ENCODE results near the gene CYP4F22.

The CYP4F22 gene

DNA sequence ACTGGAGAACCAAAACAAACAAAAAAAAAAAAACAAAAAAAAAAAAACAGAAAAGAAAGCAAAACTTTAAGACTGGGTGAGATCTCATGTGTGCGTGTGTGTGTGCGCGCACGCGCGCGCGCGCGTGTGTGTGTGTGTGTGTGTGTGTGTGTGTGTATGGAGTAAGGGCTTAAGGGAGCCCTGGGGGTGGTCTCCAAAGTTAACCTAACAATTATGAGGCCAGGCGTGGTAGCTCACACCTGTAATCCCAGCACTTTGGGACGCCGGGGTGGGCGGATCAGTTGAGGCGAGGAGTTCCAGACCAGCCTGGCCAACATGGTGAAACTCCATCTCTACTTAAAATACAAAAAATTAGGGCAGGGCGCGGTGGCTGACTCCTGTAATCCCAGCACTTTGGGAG lies 46.7 kb downstream of the CYP4F22 start:
- no peak overlapping the region for H3K27ac ChIP-seq (ENCODE audit: low read depth, low read length, poor library complexity, severe bottlenecking)
- H3K4me2 ChIP-seq (ENCODE audit: low read length), result no peak overlapping the region
- no peaks in the 10 kb centered on the region for H3K27me3 ChIP-seq (ENCODE audit: insufficient read depth, low read length)
- TF ChIP-seq EZH2 (IDR thresholded peaks at IDR 0.05; ENCODE audit: borderline replicate concordance, low read length), result no peak
- TF ChIP-seq, protein P1, sequence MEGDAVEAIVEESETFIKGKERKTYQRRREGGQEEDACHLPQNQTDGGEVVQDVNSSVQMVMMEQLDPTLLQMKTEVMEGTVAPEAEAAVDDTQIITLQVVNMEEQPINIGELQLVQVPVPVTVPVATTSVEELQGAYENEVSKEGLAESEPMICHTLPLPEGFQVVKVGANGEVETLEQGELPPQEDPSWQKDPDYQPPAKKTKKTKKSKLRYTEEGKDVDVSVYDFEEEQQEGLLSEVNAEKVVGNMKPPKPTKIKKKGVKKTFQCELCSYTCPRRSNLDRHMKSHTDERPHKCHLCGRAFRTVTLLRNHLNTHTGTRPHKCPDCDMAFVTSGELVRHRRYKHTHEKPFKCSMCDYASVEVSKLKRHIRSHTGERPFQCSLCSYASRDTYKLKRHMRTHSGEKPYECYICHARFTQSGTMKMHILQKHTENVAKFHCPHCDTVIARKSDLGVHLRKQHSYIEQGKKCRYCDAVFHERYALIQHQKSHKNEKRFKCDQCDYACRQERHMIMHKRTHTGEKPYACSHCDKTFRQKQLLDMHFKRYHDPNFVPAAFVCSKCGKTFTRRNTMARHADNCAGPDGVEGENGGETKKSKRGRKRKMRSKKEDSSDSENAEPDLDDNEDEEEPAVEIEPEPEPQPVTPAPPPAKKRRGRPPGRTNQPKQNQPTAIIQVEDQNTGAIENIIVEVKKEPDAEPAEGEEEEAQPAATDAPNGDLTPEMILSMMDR (IDR thresholded peaks at IDR 0.05; ENCODE audit: low read length), result no peak
- H3K9me2 ChIP-seq (ENCODE audit: low read depth, low read length), result no peaks in the 10 kb centered on the region
- no peaks in the 10 kb centered on the region for H3F3A ChIP-seq (ENCODE audit: insufficient read depth, low read length)
- no peaks in the 10 kb centered on the region for H3K9me3 ChIP-seq (ENCODE audit: low read length)
- H4K20me1 ChIP-seq (ENCODE audit: insufficient read depth, low read length), result no peaks in the 10 kb centered on the region
- no peak overlapping the region for H3K4me3 ChIP-seq (ENCODE audit: low read depth, low read length, poor library complexity, severe bottlenecking)
- H3K79me2 ChIP-seq (ENCODE audit: insufficient read depth, low read length), result no peaks in the 10 kb centered on the region
- H2AFZ ChIP-seq (ENCODE audit: low read length), result no peak overlapping the region
- H3K4me1 ChIP-seq (ENCODE audit: insufficient read depth, low read length, severe bottlenecking), result peaks cover 8% of the 10 kb centered on the region
- no peak overlapping the region for H3K9ac ChIP-seq (ENCODE audit: low read length)
- H3K36me3 ChIP-seq (ENCODE audit: insufficient read depth, low read length), result no peaks in the 10 kb centered on the region

DNA sequence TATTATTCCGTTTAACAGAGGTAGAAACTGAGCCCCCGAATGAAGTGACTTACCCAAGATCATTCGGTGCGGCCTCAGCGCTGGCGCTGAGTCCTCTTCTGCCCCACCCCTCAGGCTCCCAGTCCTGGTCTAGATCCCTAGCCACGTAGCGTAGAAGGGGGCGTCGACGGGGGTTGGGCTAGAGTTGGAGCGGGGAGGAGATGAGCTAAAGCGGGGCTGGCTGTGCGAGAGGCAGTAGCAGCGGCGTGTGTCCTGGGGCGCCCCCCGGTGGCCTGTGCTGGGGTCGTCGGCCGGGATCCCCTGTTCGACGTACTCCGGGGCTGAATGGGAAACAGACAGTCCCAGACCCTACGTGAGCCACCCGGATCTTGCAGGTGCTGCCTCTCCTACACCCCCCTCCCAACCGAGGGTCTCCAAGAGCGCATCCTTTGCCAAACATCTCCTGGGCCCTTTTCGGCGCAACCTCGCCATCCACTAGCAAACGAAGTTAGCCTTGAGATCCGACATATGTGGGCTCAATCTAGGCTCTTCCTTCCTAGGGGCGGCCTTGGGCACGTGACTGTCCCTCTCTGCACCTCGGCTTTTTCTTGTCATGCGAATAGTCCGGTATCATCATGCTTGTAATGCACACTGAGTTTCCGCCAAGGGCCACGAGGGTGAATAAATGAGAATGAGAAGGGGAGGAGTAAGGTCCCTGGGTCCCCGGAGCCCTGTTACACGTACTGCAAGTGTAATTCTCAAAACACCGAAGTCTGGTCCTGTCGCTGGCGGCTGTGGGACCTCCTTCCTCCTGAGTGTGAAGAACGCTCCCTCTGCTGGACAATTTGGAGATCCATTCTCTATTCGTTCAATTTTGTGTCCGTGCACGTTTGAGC lies 47.7 kb downstream of the CYP4F22 start:
- H3K4me3 ChIP-seq (ENCODE audit: low read depth, low read length, poor library complexity, severe bottlenecking), result peak overlapping the region; percentile 54
- TF ChIP-seq, protein P1 (IDR thresholded peaks at IDR 0.05; ENCODE audit: low read length), result peak; percentile 69
- no peak for TF ChIP-seq EZH2 (IDR thresholded peaks at IDR 0.05; ENCODE audit: borderline replicate concordance, low read length)
- no peaks in the 10 kb centered on the region for H3K27me3 ChIP-seq (ENCODE audit: insufficient read depth, low read length)
- no peaks in the 10 kb centered on the region for H3K9me2 ChIP-seq (ENCODE audit: low read depth, low read length)
- peak overlapping the region; percentile 73; the same call in 1 of the 2 replicates for H2AFZ ChIP-seq (ENCODE audit: low read length)
- no peaks in the 10 kb centered on the region for H3K36me3 ChIP-seq (ENCODE audit: insufficient read depth, low read length)
- H3K27ac ChIP-seq (ENCODE audit: low read depth, low read length, poor library complexity, severe bottlenecking), result no peak overlapping the region
- H4K20me1 ChIP-seq (ENCODE audit: insufficient read depth, low read length), result no peaks in the 10 kb centered on the region
- peak overlapping the region; percentile 77 for H3K4me2 ChIP-seq (ENCODE audit: low read length)
- peak overlapping the region; percentile 40; the same call in 1 of the 2 replicates for H3K9ac ChIP-seq (ENCODE audit: low read length)
- no peaks in the 10 kb centered on the region for H3F3A ChIP-seq (ENCODE audit: insufficient read depth, low read length)
- no peaks in the 10 kb centered on the region for H3K9me3 ChIP-seq (ENCODE audit: low read length)
- no peaks in the 10 kb centered on the region for H3K79me2 ChIP-seq (ENCODE audit: insufficient read depth, low read length)
- H3K4me1 ChIP-seq (ENCODE audit: insufficient read depth, low read length, severe bottlenecking), result peaks cover 8% of the 10 kb centered on the region

DNA sequence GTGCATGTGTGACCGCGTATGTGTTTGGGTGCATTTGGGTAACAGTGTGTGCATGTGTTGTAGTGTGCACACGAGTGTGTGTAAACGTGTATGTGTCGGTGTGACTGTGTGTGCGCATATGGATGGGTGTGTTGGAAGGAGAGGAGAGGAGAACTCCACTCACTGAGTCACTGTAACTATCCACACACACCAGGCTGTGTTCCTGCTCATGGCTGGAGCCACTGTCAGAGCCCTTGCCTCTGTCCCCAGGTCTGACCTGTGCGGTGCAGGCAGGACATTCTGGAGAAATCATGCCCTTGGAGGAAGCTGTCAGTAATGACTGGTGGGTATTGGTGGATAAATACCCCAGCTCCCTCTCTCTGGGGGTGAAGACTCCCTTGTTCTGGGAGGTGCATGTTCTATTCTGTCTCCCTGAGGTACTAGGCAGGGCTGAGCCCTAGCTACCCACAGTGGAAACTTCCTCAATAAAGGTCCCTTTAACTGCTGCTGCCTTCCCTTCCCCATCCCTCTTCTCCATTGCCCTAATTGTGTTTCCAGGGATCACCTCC lies 48.4 kb downstream of the CYP4F22 start:
- TF ChIP-seq, protein P1 (IDR thresholded peaks at IDR 0.05; ENCODE audit: low read length), result no peak
- TF ChIP-seq EZH2 (IDR thresholded peaks at IDR 0.05; ENCODE audit: borderline replicate concordance, low read length), result no peak
- peaks cover 8% of the 10 kb centered on the region for H3K4me1 ChIP-seq (ENCODE audit: insufficient read depth, low read length, severe bottlenecking)
- H4K20me1 ChIP-seq (ENCODE audit: insufficient read depth, low read length), result no peaks in the 10 kb centered on the region
- no peak overlapping the region for H3K4me3 ChIP-seq (ENCODE audit: low read depth, low read length, poor library complexity, severe bottlenecking)
- H2AFZ ChIP-seq (ENCODE audit: low read length), result no peak overlapping the region
- H3K79me2 ChIP-seq (ENCODE audit: insufficient read depth, low read length), result no peaks in the 10 kb centered on the region
- no peak overlapping the region for H3K9ac ChIP-seq (ENCODE audit: low read length)
- H3K27ac ChIP-seq (ENCODE audit: low read depth, low read length, poor library complexity, severe bottlenecking), result no peak overlapping the region
- no peaks in the 10 kb centered on the region for H3F3A ChIP-seq (ENCODE audit: insufficient read depth, low read length)
- H3K9me3 ChIP-seq (ENCODE audit: low read length), result no peaks in the 10 kb centered on the region
- H3K36me3 ChIP-seq (ENCODE audit: insufficient read depth, low read length), result no peaks in the 10 kb centered on the region
- H3K4me2 ChIP-seq (ENCODE audit: low read length), result no peak overlapping the region
- H3K27me3 ChIP-seq (ENCODE audit: insufficient read depth, low read length), result no peaks in the 10 kb centered on the region; the same call in 1 of the 2 replicates
- no peaks in the 10 kb centered on the region for H3K9me2 ChIP-seq (ENCODE audit: low read depth, low read length)
